RWPE1 (cell line): ENCODE measurements around the gene GRID2.

ENCODE experiments used
- CTCF ChIA-PET: fragments of 350-600 bp; sonication (Branson Sonifier 250); formaldehyde crosslinking; extraction: SDS; loops from one replicate; lab custom pipeline; 2021; lab: Yijun Ruan, JAX
- POLR2A ChIA-PET: fragments of 400-600 bp; formaldehyde crosslinking; extraction: SDS; loops from one replicate; lab custom pipeline; 2020; ENCODE audit warnings: antibody characterized with exemption; ENCODE audit not compliant: low non-redundant PET; lab: Yijun Ruan, JAX
- DNase-seq: peaks from one replicate; pipeline ENCODE4 v3.0.0; 2012; ENCODE audit warnings: low spot score
- H3K27ac ChIP-seq: fragments of 450-650 bp; 2 replicates; pipeline ENCODE4 v1.5.1; 2017
- TF ChIP-seq, protein P1 (sequence below): fragments of 450-650 bp; conservative IDR thresholded peaks from 2 replicates; pipeline ENCODE4 v1.5.1; 2017; ENCODE audit warnings: low read depth, mild to moderate bottlenecking

Gene GRID2

DNA sequence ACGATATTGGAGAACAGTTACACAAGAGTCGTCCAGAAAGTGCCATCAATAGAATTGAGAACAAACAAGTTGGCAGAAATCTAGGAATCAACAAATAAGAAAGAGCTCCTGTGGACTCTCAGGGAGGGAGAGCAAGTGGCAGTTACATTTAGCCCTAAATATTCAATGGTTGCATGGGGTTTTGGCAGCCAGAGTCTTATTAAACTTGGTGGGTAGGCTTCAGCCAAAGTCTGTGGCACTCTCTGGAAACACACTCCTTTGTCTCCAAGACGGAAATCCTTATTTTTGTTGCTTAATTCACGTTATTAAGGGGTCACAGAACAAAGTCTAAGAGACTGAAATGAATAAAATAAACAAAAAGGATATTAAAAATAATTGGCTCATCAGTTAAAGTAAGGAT, 782.6 kb downstream of the GRID2 start:
- TF ChIP-seq, protein P1, sequence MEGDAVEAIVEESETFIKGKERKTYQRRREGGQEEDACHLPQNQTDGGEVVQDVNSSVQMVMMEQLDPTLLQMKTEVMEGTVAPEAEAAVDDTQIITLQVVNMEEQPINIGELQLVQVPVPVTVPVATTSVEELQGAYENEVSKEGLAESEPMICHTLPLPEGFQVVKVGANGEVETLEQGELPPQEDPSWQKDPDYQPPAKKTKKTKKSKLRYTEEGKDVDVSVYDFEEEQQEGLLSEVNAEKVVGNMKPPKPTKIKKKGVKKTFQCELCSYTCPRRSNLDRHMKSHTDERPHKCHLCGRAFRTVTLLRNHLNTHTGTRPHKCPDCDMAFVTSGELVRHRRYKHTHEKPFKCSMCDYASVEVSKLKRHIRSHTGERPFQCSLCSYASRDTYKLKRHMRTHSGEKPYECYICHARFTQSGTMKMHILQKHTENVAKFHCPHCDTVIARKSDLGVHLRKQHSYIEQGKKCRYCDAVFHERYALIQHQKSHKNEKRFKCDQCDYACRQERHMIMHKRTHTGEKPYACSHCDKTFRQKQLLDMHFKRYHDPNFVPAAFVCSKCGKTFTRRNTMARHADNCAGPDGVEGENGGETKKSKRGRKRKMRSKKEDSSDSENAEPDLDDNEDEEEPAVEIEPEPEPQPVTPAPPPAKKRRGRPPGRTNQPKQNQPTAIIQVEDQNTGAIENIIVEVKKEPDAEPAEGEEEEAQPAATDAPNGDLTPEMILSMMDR: no peak
- CTCF ChIA-PET: no interaction called here
- DNase-seq: no peak
- H3K27ac ChIP-seq: no peak overlapping the region
- POLR2A ChIA-PET: no interaction called here

DNA sequence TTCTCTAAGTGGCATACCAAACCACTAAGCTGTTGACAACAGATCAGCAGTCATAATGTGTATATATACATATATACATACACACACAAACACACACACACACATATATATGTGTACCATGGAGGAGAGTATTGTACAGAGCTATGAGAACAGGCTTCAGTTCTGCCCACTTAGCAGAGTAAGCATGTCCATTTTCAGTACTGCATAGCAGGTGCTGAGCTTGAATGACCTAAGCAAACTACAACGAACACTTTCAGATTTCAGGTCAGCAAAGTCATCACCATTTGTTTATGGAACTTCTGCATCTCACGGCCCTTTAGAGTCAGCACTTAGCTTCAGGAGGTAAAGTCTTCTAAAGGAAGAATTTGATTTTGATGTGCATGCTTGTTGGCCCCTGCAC, 789.0 kb downstream of the GRID2 start:
- TF ChIP-seq, protein P1: no peak
- ChIA-PET CTCF (interaction anchor here (0.6 kb wide), 1 partner anchor 11 kb away, joined by 5 read pairs; no protein-coding TSS in a partner anchor), POLR2A (no interaction called here)
- H3K27ac ChIP-seq: no peak overlapping the region
- DNase-seq: no peak

DNA sequence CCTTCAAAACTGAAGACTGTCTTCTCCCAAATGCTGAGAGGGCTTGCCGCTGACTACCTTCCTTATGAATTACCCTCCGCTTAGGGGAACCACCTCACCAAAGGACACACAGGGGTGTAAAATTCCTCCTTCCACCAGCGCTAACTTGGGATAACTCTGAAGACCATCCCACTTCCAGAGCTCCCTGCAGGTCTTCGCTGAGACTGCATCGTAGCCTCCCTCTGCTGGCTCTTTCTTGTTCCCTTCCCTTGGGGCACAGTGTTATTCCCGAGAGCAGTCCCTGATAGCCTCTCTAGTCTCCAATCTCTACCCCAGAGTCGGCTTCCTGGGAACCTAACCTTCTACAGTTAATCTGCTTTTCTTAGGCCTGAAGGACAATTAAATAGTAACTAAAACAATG, 799.3 kb downstream of the GRID2 start:
- H3K27ac ChIP-seq: no peak overlapping the region
- DNase-seq: no peak
- CTCF ChIA-PET: no interaction called here
- POLR2A ChIA-PET: no interaction called here
- TF ChIP-seq, protein P1: no peak

DNA sequence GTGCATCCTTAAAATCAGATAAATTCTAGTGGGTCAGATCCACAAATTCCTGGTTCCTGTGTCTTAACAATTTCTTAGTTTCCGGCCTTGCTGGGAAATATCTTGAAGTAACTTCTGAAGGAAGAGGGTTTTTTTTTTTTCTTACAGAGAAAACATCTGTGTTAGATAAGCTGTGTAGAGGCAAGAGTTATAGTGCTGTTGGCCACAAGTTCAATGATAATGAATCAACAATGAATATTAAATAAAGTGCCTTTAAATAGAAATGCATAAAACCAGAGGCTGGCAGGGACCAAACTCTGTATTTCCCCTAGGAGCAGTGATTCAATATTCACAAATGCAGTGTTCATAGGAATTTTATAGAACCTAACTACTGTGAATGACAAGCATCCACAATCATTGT, 812.9 kb downstream of the GRID2 start:
- no peak overlapping the region for H3K27ac ChIP-seq
- ChIA-PET POLR2A (no interaction called here), CTCF (no interaction called here)
- TF ChIP-seq, protein P1: no peak
- DNase-seq: no peak

DNA sequence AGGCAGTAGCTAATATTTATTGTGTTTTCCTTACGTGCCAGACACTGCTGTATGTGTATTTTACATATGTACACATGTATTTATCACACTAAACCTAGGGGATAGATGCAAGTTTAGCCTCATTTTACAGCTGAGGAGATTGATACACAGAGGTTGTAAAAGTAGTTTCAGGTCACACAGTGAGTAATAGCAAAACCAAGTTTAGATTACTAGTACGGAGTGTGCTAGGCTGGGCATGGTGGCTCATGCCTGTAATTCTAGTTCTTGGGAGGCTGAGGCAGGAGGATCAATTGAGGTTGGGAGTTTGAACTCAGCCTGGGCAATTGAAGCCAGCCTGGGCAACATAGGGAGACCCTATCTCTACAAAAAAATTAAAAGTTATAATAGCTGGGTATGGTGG, 823.7 kb downstream of the GRID2 start:
- CTCF ChIA-PET: no interaction called here
- TF ChIP-seq, protein P1: no peak
- POLR2A ChIA-PET: no interaction called here
- no peak overlapping the region for H3K27ac ChIP-seq
- no peak for DNase-seq

DNA sequence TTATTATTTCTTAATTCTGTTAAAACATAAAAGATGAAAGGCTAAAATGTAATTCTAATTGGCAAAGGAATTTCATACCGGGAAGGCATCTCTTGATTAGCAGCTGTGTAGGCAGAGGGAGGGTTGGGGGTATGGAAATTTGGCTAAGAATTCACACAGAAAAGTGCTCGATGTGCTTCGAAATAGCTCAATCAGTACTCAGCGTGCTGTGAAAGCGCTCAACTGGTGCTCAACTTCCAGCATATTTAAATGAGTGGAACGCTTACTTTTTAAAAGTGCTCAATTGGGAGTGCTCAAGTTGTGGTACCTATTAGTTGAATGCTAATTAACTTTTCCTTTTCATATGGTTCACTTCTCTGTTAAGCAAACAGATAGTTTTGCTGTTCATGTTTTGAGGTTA, 828.9 kb downstream of the GRID2 start:
- no peak overlapping the region for H3K27ac ChIP-seq
- ChIA-PET CTCF (no interaction called here), POLR2A (no interaction called here)
- no peak for DNase-seq
- TF ChIP-seq, protein P1: no peak

DNA sequence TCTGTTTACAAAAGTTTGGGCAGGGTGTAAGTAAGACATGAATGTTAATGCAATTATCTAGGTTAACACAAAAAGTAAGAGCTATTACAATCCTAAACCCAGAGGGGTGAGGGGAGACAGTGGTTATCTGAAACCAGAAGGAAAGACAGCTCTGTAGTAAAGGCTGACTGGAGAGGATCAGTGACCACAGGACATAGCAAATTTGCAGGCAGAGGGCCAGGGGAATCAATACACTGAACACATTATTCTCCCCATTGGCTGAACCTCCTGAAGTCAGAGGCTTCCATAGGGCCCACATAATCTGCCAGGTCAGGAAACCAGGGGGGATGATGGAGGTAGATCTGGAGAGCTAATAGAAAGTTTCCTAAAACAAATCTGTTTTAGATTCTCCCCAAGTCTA, 835.4 kb downstream of the GRID2 start:
- CTCF ChIA-PET: no interaction called here
- POLR2A ChIA-PET: no interaction called here
- no peak overlapping the region for H3K27ac ChIP-seq
- DNase-seq: no peak
- TF ChIP-seq, protein P1: no peak
